IPS DF 4.7 (cell line): ENCODE data around the gene HOXD11.

Experiments
- DNase-seq: peaks from one replicate; pipeline ENCODE4 v3.0.0-alpha.2; 2013; ENCODE audit warnings: low spot score; ENCODE audit errors: extremely low read depth

The HOXD11 gene

DNA sequence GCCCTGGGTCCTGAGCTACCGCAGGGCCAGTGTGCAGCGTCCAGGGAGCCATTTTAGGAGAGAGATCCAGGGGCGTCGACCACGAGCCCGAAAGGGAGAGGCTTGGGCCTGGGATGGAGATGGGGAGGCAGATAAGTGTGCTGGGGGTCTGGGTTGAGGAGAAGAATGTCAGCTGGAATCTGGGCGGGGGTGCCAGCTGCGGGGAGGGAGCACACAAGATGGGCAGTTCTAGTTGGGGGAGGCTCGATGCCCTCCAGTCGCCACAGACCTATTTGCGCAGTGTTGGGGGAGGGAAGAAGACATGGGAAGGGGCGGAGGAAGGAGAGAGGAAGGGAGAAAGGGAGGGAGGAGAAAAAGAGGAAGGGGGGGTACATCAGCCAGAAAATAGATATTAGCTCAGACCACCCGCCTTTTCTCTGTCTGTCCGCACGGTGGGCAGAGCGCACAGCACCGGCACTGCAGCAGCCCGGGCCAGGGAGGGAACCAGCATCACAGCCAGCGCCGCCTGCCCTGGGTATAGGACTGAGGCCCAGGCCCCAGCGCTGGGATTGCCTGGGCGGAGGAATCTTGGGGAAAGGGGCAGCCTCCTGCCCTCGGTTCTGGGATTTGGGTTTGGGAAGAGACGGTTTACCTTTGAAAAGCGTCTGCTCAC lies 1.9 kb upstream of the HOXD11 start:
- DNase-seq: no peak

DNA sequence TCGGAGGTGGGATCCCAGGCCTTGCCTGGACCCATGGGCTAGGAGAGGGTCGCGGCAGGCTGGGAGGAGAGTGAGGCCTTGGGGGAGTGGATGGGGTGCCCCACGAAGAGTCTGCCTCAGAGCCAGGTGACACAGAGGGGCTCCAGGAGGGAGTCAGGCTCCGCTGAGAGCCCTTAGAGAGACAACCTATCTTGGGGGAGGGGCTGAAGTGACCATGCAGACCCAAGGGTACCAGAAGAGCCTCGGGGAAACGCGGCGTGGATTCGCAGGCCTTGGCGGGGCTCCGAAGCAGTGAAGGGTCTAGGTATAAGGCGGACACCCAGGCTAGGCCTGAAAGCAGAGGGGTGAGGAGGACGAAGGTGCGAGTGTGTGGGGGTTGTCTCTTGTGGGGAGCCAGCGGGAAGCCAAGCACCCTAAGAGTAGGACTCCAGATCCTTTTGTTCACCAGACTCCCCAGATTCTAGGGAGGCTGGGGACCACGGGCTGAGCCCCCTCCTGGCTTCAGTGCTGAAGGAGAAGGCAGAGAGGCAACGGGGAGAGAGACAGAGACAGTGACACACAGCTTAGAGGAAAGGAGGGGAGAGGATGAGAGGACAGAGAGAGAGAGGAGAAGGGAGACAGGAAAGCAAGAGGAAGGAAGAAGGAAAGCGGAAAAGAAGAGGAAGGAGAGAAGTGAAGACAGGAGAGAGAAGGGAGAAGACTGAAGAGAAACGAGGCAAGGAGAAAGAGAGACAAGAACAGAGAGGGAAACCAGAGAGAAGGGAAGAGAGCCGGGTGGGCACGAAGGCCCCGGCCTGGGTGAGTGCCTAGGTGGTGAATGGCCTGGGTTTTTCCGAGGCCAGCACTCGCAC lies 1.1 kb upstream of the HOXD11 start:
- no peak for DNase-seq

DNA sequence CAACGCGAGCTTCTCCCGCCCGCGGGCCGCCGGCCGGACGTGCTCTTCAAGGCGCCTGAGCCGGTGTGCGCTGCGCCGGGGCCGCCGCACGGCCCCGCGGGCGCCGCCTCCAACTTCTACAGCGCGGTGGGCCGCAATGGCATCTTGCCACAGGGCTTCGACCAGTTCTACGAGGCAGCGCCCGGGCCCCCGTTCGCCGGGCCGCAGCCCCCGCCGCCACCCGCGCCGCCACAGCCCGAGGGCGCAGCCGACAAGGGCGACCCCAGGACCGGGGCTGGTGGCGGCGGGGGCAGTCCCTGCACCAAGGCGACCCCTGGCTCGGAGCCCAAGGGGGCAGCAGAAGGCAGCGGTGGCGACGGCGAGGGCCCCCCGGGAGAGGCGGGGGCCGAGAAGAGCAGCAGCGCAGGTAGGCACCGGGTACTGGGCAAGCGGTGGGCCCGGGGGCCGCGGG lies 676 bp downstream of the HOXD11 start:
- DNase-seq: no peak

DNA sequence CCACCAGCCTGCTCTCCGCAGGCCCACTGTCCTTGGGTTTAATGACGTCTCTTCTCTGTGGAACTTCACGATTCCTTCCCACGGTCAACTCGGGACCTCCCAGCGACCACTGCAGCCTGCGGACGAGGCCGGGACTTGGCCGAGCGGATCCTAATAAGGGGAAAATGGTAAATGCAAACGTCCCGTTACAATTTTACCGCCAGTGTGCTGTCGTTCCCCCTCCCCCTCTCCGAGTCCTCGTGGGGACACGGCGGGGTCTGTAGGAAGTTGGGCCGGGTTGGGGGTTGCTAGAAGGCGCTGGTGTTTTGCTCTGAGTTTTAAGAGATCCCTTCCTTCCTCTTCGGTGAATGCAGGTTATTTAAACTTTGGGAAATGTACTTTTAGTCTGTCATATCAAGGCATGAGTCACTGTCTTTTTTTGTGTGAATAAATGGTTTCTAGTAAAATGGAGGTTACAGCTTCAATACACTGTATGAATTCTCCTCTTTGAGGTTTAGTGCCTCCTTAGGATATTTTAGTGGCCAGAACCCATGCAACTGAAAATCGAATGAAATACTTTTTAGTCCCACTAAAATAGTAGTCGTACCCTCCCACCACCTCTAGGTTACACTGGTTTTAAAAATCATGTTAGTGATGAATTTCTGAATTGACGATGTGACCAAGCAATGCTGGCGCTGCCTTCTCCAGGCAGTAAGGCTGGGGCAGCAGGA lies 2.3 kb downstream of the HOXD11 start:
- no peak for DNase-seq

DNA sequence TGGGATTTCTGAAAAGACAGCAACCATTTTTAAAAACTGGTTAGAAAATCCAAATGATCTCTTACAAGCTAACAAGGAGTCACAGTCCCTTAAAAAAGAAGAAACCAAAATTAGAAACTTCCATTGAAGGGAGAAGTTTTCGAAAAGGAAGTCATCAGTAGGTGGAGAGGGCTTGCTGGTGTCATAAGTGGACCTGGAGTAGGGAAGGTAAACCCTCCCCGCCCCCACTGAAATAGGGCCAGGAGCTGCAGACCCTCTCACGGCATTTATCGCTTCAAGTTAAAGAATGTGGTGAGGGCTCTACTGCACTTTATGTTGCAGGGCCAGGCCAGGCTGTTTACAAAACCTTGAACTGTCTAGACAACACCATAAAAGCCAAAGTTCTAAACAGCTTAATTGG lies 2.9 kb downstream of the HOXD11 start:
- DNase-seq: no peak

- no peak for DNase-seq
Observed at GRCh38 chr2:176110415-176111308, 3.6 kb downstream of the HOXD11 start.

DNA sequence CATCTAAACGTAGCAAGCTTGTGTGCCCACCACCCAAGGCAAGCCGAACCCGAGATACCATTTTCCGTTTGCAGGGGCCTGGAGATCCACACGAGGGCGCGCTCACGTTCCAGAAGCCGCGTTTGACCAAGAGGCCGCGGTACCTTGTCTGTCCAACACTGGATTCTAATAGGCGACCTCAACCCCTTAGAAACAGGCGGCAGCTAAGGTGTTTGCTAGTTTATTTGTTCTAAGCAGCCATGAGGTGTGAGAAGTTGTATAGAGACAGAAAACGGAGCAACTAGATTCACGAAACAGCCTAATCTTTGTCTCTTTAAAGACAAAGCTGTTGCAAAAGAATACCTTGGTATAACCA lies 4.2 kb downstream of the HOXD11 start:
- DNase-seq: no peak

GRCh38 chr2:176111846-176112374 lies 4.8 kb downstream of the HOXD11 start:
- no peak for DNase-seq

DNA sequence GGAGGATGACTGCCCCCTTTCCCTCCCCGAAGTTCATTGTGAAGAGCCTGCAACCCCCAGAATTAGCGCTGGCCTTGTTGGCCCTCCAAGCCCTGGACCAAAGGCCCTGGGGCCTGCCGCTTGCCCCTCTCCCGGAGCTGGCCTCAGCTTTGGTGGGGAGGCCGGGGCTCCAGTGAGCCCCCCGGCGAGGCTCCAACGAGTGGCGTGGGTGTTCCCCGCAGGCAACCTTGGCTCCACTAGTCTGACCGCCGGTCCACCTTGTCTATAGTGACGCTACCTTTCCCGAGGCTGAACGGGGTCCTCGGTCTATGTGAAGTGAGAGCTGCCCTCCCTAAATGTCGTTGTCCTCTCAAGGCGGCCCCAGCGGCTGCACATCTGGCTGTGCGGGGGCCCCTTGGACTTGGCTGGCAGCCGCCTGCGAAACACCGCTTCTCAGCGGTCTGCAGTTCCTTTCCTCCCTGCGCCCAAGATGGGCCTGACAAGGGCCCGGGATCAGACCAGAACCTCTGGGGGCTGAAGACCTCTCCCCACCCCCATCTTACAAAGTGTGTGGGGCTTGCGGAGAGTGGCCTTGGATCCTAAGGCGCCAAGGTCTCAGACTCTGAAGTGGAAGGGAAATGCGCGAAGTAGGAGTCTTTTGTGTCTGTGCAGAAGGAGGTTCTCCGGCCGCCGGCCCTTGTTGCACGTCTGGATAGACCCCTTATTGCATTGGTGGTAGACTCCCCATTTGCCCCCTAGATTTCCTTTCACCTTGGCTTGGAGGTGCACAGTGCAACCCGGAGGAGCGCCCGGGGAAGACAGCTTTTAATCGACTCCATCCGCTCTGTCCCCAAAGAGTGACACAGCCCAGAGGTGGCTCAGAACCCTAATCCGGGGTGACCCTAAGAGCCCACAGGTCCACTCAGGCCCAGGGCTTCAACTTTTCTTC lies 5.6 kb downstream of the HOXD11 start:
- no peak for DNase-seq

GRCh38 chr2:176114120-176114929 lies 7.2 kb downstream of the HOXD11 start:
- no peak for DNase-seq

DNA sequence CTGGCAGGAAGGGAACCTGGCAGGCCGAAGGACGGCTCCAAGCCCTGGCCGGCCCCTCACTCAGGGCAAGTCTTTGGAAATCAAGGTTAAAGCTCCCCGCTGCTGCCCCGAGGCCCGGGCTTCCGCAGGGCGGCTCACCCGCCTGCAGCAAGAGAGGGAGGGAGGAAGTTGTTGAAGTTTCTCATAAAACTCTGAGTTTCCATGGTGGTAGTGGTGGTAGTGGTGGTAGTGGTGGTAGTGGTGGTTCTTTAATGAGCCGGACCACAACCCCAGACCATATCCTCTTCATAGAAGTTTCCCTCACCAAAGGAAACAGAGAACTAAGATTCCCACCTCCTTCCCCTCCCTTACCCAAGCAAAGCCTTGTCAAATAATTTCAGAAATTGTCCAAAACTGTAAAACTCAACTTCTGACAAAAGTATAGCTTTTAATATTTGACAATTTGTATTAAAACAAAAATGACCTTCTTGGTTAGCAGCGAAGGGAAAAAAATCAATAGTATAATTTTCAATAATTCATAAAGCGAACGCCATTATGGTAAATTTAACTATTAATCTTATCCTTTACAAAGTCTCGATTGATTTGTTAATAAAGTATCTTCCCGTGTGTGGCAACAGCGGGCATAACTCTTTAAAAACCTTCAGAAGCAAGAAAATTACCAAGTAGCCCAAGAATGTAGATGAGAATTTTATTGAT lies 8.0 kb downstream of the HOXD11 start:
- DNase-seq: no peak

- no peak for DNase-seq
Observed at GRCh38 chr2:176115883-176116813, 9.1 kb downstream of the HOXD11 start, which contains the start of gene HOXD10. HOXD10 (plus strand) TSS chr2:176116778; CDS start chr2:176116834, 56 bp downstream.

GRCh38 chr2:176117162-176117822 lies 10.2 kb downstream of the HOXD11 start:
- DNase-seq: no peak

DNA sequence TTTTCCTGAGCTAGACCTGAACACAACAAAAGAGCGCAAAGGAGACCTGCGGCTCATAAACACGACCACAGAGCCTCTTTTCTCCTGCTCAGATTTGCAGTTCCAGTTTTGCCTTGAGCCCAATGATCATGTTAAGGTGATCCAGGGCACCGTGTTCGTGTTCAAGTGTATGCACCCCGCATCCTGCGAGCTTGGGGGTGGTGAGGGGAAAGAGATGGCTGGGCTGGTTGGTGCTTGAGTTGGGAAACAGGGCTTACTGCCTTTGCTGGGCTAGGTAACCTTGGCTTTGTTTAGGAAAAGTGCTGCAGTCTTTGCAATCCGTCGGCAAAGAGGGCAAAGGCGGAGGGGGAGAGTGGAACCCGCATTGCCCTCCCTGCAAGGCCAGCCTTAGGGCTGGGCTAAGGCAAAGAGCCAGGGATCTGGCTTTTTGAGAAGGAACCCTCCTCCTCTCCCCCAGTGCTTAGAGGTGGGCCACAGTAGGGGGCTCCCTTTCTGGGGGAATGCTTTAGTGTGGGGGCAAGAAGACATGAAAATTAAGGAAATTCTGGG lies 10.8 kb downstream of the HOXD11 start:
- no peak for DNase-seq

GRCh38 chr2:176118601-176119339 lies 11.7 kb downstream of the HOXD11 start:
- no peak for DNase-seq
